ENCODE data around the gene CRB1. TPM values are rescaled to one million over a fixed set of nuclear protein-coding genes. Genes with fewer than 3 reads are reported as not detected.

The CRB1 gene
- total RNA-seq, 1 donor = under 0.01 TPM

- TF ChIP-seq, protein P1, sequence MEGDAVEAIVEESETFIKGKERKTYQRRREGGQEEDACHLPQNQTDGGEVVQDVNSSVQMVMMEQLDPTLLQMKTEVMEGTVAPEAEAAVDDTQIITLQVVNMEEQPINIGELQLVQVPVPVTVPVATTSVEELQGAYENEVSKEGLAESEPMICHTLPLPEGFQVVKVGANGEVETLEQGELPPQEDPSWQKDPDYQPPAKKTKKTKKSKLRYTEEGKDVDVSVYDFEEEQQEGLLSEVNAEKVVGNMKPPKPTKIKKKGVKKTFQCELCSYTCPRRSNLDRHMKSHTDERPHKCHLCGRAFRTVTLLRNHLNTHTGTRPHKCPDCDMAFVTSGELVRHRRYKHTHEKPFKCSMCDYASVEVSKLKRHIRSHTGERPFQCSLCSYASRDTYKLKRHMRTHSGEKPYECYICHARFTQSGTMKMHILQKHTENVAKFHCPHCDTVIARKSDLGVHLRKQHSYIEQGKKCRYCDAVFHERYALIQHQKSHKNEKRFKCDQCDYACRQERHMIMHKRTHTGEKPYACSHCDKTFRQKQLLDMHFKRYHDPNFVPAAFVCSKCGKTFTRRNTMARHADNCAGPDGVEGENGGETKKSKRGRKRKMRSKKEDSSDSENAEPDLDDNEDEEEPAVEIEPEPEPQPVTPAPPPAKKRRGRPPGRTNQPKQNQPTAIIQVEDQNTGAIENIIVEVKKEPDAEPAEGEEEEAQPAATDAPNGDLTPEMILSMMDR (IDR thresholded peaks at IDR 0.05; ENCODE audit: insufficient read depth, low read depth, low read length) = no peak
- no peak overlapping the region for H3K4me3 ChIP-seq (ENCODE audit: low read depth, low read length)
- DNase-seq (ENCODE audit: low read depth) = no peak
These were observed 32.7 kb upstream of the CRB1 start for GRCh38 chr1:197235355-197235754.

GRCh38 chr1:197247465-197247864, 20.6 kb upstream of the CRB1 start:
- no peak overlapping the region for H3K4me3 ChIP-seq (ENCODE audit: low read depth, low read length)
- DNase-seq (ENCODE audit: low read depth) = no peak
- TF ChIP-seq, protein P1 (IDR thresholded peaks at IDR 0.05; ENCODE audit: insufficient read depth, low read depth, low read length) = no peak

GRCh38 chr1:197249324-197249723, 18.7 kb upstream of the CRB1 start:
- H3K4me3 ChIP-seq (ENCODE audit: low read depth, low read length) = no peak overlapping the region
- no peak for DNase-seq (ENCODE audit: low read depth)
- TF ChIP-seq, protein P1 (IDR thresholded peaks at IDR 0.05; ENCODE audit: insufficient read depth, low read depth, low read length) = no peak

DNA sequence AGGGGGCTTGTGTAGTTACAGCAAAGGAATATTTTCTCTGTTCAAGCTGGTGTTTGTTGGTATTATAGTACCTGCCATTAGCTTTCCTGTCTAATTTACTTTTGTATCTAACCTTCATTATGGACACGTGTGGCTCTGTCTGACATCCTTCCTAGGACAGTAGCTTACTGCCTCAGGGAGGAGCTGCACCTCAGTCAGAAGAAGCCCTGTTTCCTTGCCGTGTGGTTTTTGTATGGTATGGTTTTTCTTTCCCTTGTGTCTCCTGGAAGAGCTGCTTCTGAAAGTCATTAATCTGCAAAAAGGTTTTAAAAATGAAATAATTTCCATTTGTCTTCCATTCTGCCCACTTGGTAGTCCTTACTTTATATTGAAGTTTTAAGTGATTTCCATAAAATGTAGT, 17.4 kb upstream of the CRB1 start:
- TF ChIP-seq, protein P1 (IDR thresholded peaks at IDR 0.05; ENCODE audit: insufficient read depth, low read depth, low read length) = no peak
- H3K4me3 ChIP-seq (ENCODE audit: low read depth, low read length) = no peak overlapping the region
- no peak for DNase-seq (ENCODE audit: low read depth)

DNA sequence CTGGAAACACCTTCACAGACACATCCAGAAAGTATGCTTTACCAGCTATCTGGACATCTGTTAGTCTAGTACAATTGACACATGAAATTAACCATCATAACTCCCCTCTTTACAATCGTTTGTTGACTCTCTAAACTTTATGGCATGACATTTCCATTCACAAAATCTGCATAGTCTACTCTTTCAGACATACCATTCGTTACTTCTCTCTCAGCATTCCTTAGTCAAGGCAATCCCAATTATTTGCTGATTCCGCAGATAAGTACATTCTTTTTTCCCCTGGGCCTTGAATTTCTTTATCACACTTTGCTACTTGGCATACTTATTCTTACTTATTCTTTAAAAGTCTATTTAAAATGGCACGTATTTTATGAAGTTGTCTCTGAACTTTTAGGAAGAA, 15.1 kb upstream of the CRB1 start:
- no peak for DNase-seq (ENCODE audit: low read depth)
- no peak overlapping the region for H3K4me3 ChIP-seq (ENCODE audit: low read depth, low read length)
- TF ChIP-seq, protein P1 (IDR thresholded peaks at IDR 0.05; ENCODE audit: insufficient read depth, low read depth, low read length) = no peak

DNA sequence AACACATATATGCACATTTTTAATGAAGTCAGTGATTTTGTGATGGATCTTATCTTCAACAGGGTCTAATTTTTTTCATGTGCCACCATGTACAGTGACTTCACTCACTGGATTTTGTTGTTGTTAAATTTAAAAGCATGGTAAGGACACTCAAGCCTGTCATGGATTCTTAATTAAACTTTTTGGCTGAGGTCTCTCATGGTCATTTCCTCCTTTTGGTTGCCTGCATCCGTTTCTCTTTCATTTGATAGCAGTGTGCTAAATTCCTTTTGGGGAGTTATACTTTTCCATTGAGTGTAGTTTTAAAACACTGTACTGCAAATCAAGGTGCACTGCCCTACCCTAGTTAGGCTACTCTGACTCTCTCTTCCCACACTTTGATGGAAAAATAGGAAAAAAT, 13.2 kb upstream of the CRB1 start:
- no peak for DNase-seq (ENCODE audit: low read depth)

More for the DNA sequence above, 13.2 kb upstream of the CRB1 start:
- no peak overlapping the region for H3K4me3 ChIP-seq (ENCODE audit: low read depth, low read length)
- TF ChIP-seq, protein P1 (IDR thresholded peaks at IDR 0.05; ENCODE audit: insufficient read depth, low read depth, low read length) = no peak
